HepG2 (cell line): ENCODE results near the gene TNN. TPM values are rescaled to one million over a fixed set of nuclear protein-coding genes. Genes with fewer than 3 reads are reported as not detected.

Experiments used
- ATF3 ChIP-seq: sonication (generic); formaldehyde crosslinking; IDR thresholded peaks from 2 replicates; pipeline ENCODE4 v1.4.0; 2020; ENCODE audit warnings: missing genetic modification reagents
- CENPT ChIP-seq: sonication (generic); formaldehyde crosslinking; IDR thresholded peaks from 2 replicates; pipeline ENCODE4 v1.8.0; 2022; ENCODE audit warnings: low read depth, mild to moderate bottlenecking, moderate library complexity, missing genetic modification reagents
- DMTF1 ChIP-seq: sonication (generic); formaldehyde crosslinking; IDR thresholded peaks from 2 replicates; pipeline ENCODE4 v1.4.0; 2020; ENCODE audit warnings: mild to moderate bottlenecking, missing genetic modification reagents
- DR1 ChIP-seq: sonication (generic); formaldehyde crosslinking; IDR thresholded peaks from 2 replicates; pipeline ENCODE4 v1.8.0; 2021; ENCODE audit warnings: mild to moderate bottlenecking, missing genetic modification reagents, inconsistent platforms
- GMEB1 ChIP-seq: sonication (generic); formaldehyde crosslinking; IDR thresholded peaks from 2 replicates; pipeline ENCODE4 v1.5.1; 2020; ENCODE audit warnings: missing genetic modification reagents, mild to moderate bottlenecking, borderline replicate concordance
- PBX3 ChIP-seq: sonication (generic); formaldehyde crosslinking; IDR thresholded peaks from 2 replicates; pipeline ENCODE4 v1.8.1; 2023; ENCODE audit warnings: missing genetic modification reagents, inconsistent platforms, borderline replicate concordance
- RFXANK ChIP-seq: IDR thresholded peaks from 2 replicates; pipeline ENCODE4 v1.6.1; 2016
- RXRB ChIP-seq: IDR thresholded peaks from 2 replicates; pipeline ENCODE4 v1.6.1; 2016; ENCODE audit warnings: borderline replicate concordance, missing genetic modification reagents, missing compliant biosample characterization
- SUZ12 ChIP-seq: fragments of 150-350 bp; IDR thresholded peaks from 2 replicates; pipeline ENCODE4 v1.6.1; 2014; ENCODE audit warnings: low read depth, low read length
- TFDP1 ChIP-seq: IDR thresholded peaks from 2 replicates; pipeline ENCODE4 v1.6.1; 2016; ENCODE audit warnings: missing compliant biosample characterization, missing genetic modification reagents, borderline replicate concordance
- TFE3 ChIP-seq: IDR thresholded peaks from 2 replicates; pipeline ENCODE4 v1.6.1; 2016
- THAP9 ChIP-seq: sonication (generic); formaldehyde crosslinking; IDR thresholded peaks from 2 replicates; pipeline ENCODE4; 2020; ENCODE audit warnings: missing genetic modification reagents, mild to moderate bottlenecking, borderline replicate concordance
- TOE1 ChIP-seq: sonication (generic); formaldehyde crosslinking; IDR thresholded peaks from 2 replicates; pipeline ENCODE4 v1.4.0; 2020; ENCODE audit warnings: mild to moderate bottlenecking, missing genetic modification reagents
- ZNF224 ChIP-seq: sonication (generic); formaldehyde crosslinking; IDR thresholded peaks from 2 replicates; pipeline ENCODE4 v1.5.0; 2020; ENCODE audit warnings: mild to moderate bottlenecking, missing genetic modification reagents
- ZNF614 ChIP-seq: IDR thresholded peaks from 2 replicates; pipeline ENCODE4 v1.6.1; 2018; ENCODE audit warnings: missing biosample characterization, missing genetic modification reagents, inconsistent platforms, borderline replicate concordance
- polyA plus RNA-seq, 8 experiments: library from polyadenylated mRNA; depleted of rRNA in 3 of 8; stranded (reverse) in 7 of 8; unstranded in 1 of 8; fragments of >200 nt; fragmentation: Illumina TruSeq in 4 of 8; extraction: Trizol in 4 of 8; gene quantifications; 2 replicates each; pipeline versions ENCODE4 v1.2.1 to v1.2.3, GENCODE V29; 2011 to 2016; ENCODE audit warnings: low read depth in 4 of 8, missing spikeins in 1 of 8, mixed read lengths in 1 of 8; ENCODE audit not compliant: insufficient read depth in 1 of 8
- total RNA-seq, 5 experiments: library from RNA; depleted of rRNA; stranded (reverse); fragments of >200 nt; fragmentation: Illumina TruSeq; extraction: Trizol; gene quantifications; 2 replicates each; pipeline ENCODE4 v1.2.3, GENCODE V29; 2016; ENCODE audit warnings: low read depth in 1 of 5

Gene TNN
- total and polyA plus RNA-seq, 2 of the 13 experiments (the other 11 are each of a cell fraction or from before 2014, with no cell fraction given) = not detected

GRCh38 chr1:175095978-175096607 lies 28.5 kb downstream of the TNN start (continued):
- TF ChIP-seq GMEB1 (CRISPR knock-in tag) = no peak
- no peak for TF ChIP-seq PBX3 (CRISPR knock-in tag)
- TF ChIP-seq TOE1 = no peak
- no peak for TF ChIP-seq RFXANK (CRISPR knock-in tag)
- TF ChIP-seq TFDP1 (CRISPR knock-in tag) = 0 out of 2 replicates have a peak, but pooled peaks have one; percentile 30
- TF ChIP-seq ZNF224 = no peak
- no peak for TF ChIP-seq DR1
- TF ChIP-seq ATF3 (CRISPR knock-in tag) = peak; percentile 88
- no peak for TF ChIP-seq THAP9
- TF ChIP-seq SUZ12 = no peak
- no peak for TF ChIP-seq ZNF614 (CRISPR knock-in tag)
- no peak for TF ChIP-seq DMTF1 (CRISPR knock-in tag)
- no peak for TF ChIP-seq CENPT
- 0 out of 2 replicates have a peak, but pooled peaks have one; percentile 26 for TF ChIP-seq TFE3 (CRISPR knock-in tag)
- TF ChIP-seq RXRB (CRISPR knock-in tag) = 0 out of 2 replicates have a peak, but pooled peaks have one; percentile 21
